ENCODE results near the gene PDHX.

DNA sequence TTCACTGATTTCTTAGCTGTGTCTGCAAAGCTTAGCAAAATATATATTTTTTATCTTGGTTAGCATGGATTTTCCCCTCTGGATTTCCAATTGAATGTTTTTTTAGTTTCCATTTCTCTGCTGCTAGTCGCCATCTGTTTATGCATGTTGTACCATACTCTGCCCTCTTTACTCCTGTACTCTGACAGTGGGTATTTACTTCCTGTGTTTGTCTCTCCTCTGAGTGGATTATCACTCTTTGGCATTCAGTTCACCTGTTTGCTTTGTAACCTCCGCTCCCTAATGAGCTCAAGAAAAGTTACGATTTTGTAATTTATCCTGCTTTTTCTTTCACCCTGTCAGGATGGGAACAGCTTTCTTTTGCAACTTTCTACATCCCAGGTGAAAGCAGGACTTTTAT, 59.1 kb downstream of the PDHX start:
- TF ChIP-seq, protein P1, sequence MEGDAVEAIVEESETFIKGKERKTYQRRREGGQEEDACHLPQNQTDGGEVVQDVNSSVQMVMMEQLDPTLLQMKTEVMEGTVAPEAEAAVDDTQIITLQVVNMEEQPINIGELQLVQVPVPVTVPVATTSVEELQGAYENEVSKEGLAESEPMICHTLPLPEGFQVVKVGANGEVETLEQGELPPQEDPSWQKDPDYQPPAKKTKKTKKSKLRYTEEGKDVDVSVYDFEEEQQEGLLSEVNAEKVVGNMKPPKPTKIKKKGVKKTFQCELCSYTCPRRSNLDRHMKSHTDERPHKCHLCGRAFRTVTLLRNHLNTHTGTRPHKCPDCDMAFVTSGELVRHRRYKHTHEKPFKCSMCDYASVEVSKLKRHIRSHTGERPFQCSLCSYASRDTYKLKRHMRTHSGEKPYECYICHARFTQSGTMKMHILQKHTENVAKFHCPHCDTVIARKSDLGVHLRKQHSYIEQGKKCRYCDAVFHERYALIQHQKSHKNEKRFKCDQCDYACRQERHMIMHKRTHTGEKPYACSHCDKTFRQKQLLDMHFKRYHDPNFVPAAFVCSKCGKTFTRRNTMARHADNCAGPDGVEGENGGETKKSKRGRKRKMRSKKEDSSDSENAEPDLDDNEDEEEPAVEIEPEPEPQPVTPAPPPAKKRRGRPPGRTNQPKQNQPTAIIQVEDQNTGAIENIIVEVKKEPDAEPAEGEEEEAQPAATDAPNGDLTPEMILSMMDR (IDR thresholded peaks at IDR 0.05): no peak
- TF ChIP-seq POLR2AphosphoS5 (IDR thresholded peaks at IDR 0.05): no peak

Measured in upper lobe of left lung (tissue), 4 donors.